ENCODE results near the gene BANK1. TPM values are rescaled to one million over a fixed set of nuclear protein-coding genes. Genes with fewer than 3 reads are reported as not detected.

The BANK1 gene
- polyA plus RNA-seq, 1 donor from 2014 or later = 599 TPM

- peaks cover 0 to 6% (median 3%) of the 10 kb centered on the region in 3 donors for H3K9me3 Mint-ChIP-seq
- H3K4me3 Mint-ChIP-seq = peak overlapping the region; percentile 87 to 99 (median 95)
- no peaks in the 10 kb centered on the region for H3K27me3 Mint-ChIP-seq
- peaks cover 24% of the 10 kb centered on the region for H3K36me3 Mint-ChIP-seq
- peak overlapping the region; percentile 27 to 98 (median 87) for H3K27ac Mint-ChIP-seq
- H3K4me1 Mint-ChIP-seq = peaks cover 27 to 37% (median 34%) of the 10 kb centered on the region in 3 donors
Observed at GRCh38 chr4:101791182-101791558, 640 bp downstream of the BANK1 start.

- H3K9me3 Mint-ChIP-seq = peaks cover 0 to 1% (median 0%) of the 10 kb centered on the region in 3 donors
- H3K4me3 Mint-ChIP-seq = peak overlapping the region; percentile 87 to 99 (median 95)
- peaks cover 23% of the 10 kb centered on the region for H3K36me3 Mint-ChIP-seq
- no peaks in the 10 kb centered on the region for H3K27me3 Mint-ChIP-seq
- peaks cover 37 to 42% (median 40%) of the 10 kb centered on the region in 3 donors for H3K4me1 Mint-ChIP-seq
- peak overlapping the region; percentile 72 to 96 (median 94) for H3K27ac Mint-ChIP-seq
Observed at GRCh38 chr4:101792056-101792590, 1.6 kb downstream of the BANK1 start.

DNA sequence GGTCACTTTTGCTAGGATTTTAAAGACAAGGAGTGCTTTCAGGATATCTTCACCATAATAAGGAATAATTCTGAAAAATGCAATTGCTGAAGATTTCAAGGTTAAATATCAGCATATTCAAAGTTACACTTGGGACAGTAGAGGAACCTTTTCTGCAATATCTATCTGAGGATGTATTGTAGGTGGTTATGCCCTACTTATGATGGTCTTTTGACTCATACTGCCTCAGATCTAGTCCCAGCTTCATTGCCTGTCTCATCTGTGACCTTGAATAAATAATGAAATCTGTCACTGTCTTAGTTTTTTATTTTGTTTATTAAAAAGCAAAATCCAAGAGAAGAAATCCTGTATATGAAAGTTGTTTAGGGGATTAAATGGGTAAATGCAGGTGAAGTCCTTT lies 2.9 kb downstream of the BANK1 start:
- Mint-ChIP-seq H3K27ac (peak overlapping the region; percentile 79 to 96 (median 82)), H3K4me1 (peaks cover 44 to 50% (median 47%) of the 10 kb centered on the region in 3 donors), H3K4me3 (peak overlapping the region; percentile 87 to 99 (median 95)), H3K36me3 (peaks cover 29% of the 10 kb centered on the region), H3K27me3 (no peaks in the 10 kb centered on the region), H3K9me3 (peaks cover 0 to 4% (median 0%) of the 10 kb centered on the region in 3 donors)

- H3K9me3 Mint-ChIP-seq = peaks cover 0 to 4% (median 0%) of the 10 kb centered on the region in 3 donors
- peak overlapping the region; percentile 87 to 99 (median 95) for H3K4me3 Mint-ChIP-seq
- H3K4me1 Mint-ChIP-seq = peaks cover 41 to 47% (median 46%) of the 10 kb centered on the region in 3 donors
- H3K27ac Mint-ChIP-seq = peak overlapping the region; percentile 69 to 96 (median 85)
- peaks cover 32% of the 10 kb centered on the region for H3K36me3 Mint-ChIP-seq
- H3K27me3 Mint-ChIP-seq = no peaks in the 10 kb centered on the region
Observed at GRCh38 chr4:101794806-101795205, 4.3 kb downstream of the BANK1 start.

- peak overlapping the region; percentile 69 to 98 (median 90) for H3K4me3 Mint-ChIP-seq
- H3K36me3 Mint-ChIP-seq = peaks cover 32% of the 10 kb centered on the region
- H3K27ac Mint-ChIP-seq = peak overlapping the region; percentile 69 to 96 (median 95)
- H3K4me1 Mint-ChIP-seq = peaks cover 42 to 49% (median 46%) of the 10 kb centered on the region in 3 donors
- H3K9me3 Mint-ChIP-seq = peaks cover 0 to 4% (median 3%) of the 10 kb centered on the region in 3 donors
- H3K27me3 Mint-ChIP-seq = no peaks in the 10 kb centered on the region
Observed at GRCh38 chr4:101795704-101796103, 5.2 kb downstream of the BANK1 start.

DNA sequence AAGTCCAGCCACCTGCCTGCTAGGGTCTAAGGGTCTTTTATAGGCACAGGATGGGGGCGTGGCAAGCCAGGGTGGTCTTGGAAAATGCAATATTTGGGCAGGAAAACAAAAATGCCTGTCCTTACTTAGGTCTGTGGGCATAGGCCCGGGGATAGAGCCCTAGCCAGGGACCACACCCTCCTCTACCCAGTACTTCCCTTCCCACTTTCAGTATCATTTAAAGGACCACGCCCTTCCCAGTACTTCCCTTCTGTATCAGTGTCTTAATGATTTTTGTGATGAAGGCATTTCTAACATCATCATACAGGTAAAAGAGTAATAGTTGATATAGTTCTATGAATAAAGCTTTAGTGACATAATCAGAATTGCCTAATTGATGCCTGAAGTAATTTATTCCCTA lies 11.4 kb downstream of the BANK1 start:
- peaks cover 44 to 62% (median 53%) of the 10 kb centered on the region in 3 donors for H3K4me1 Mint-ChIP-seq

GRCh38 chr4:101806914-101807313 lies 16.4 kb downstream of the BANK1 start:
- H3K27ac Mint-ChIP-seq = peak overlapping the region; percentile 93 to 98 (median 96)
- peaks cover 33% of the 10 kb centered on the region for H3K36me3 Mint-ChIP-seq
- H3K4me1 Mint-ChIP-seq = peaks cover 53 to 74% (median 65%) of the 10 kb centered on the region in 3 donors

More for the DNA sequence above, 11.4 kb downstream of the BANK1 start:
- no peaks in the 10 kb centered on the region for H3K27me3 Mint-ChIP-seq
- H3K9me3 Mint-ChIP-seq = peaks cover 0 to 7% (median 4%) of the 10 kb centered on the region in 3 donors
- peak overlapping the region; percentile 80 to 94 (median 81) for H3K27ac Mint-ChIP-seq
- H3K4me3 Mint-ChIP-seq = peak overlapping the region; percentile 69 to 94 (median 86)
- H3K36me3 Mint-ChIP-seq = peaks cover 22% of the 10 kb centered on the region

DNA sequence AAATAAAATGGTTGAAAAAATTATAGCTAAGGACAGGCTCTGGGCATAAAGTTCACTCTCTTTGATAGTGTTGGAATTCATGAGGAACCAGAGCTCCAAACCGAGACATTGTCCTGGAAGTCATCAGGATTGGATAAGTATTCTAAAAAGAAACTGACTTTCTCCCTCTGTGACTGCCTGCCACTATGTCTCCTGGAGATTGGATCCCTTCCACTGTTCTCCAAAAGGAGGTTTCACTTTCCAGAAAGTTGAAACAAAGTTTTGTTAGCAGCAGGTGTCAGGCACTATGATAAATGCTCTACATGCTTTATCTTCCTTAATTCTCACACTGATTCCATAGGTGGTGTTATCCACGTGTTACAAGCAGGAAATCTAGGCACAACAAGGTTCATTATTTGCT lies 16.8 kb downstream of the BANK1 start:
- Mint-ChIP-seq H3K4me1 (peaks cover 50 to 70% (median 60%) of the 10 kb centered on the region in 3 donors), H3K4me3 (peak overlapping the region; percentile 73 to 90 (median 84)), H3K36me3 (peaks cover 32% of the 10 kb centered on the region), H3K27ac (peak overlapping the region; percentile 93 to 98 (median 96)), H3K27me3 (no peaks in the 10 kb centered on the region), H3K9me3 (peaks cover 0 to 3% (median 1%) of the 10 kb centered on the region in 3 donors)

More at GRCh38 chr4:101806914-101807313, 16.4 kb downstream of the BANK1 start:
- Mint-ChIP-seq H3K9me3 (peaks cover 0 to 3% (median 1%) of the 10 kb centered on the region in 3 donors), H3K27me3 (no peaks in the 10 kb centered on the region), H3K4me3 (peak overlapping the region; percentile 73 to 90 (median 84))

- Mint-ChIP-seq H3K27me3 (peaks cover 2% of the 10 kb centered on the region), H3K27ac (peak overlapping the region; percentile 77 to 99 (median 93)), H3K4me1 (peaks cover 35 to 50% (median 49%) of the 10 kb centered on the region in 3 donors), H3K9me3 (peaks cover 0 to 2% (median 0%) of the 10 kb centered on the region in 3 donors), H3K36me3 (peaks cover 30% of the 10 kb centered on the region), H3K4me3 (peak overlapping the region; percentile 87 to 96 (median 92))
Observed at GRCh38 chr4:101813604-101814003, 23.1 kb downstream of the BANK1 start.

DNA sequence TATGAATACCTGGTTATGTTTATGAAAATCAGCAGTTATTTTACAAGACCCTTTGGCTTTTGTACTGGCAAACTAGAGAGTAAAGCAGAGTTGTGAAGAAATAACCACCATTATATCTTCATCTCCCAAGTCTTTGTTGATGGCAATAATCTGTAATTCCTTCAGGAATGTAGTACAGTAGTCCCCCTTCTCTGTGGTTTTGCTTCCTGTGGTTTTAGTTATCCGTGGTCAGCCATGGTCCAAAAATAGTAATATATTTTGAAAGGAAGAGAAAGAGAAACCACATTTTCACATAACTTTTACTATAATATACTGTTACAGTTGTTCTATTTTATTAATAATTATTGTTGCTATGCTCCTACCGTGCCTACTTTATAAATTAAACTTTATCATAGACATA lies 27.8 kb downstream of the BANK1 start:
- H3K27me3 Mint-ChIP-seq = peaks cover 2% of the 10 kb centered on the region
- peak overlapping the region; percentile 44 to 90 (median 71) for H3K4me3 Mint-ChIP-seq
- peak overlapping the region; percentile 56 to 79 (median 78) for H3K27ac Mint-ChIP-seq
- H3K36me3 Mint-ChIP-seq = peaks cover 35% of the 10 kb centered on the region
- peaks cover 2 to 13% (median 2%) of the 10 kb centered on the region in 3 donors for H3K9me3 Mint-ChIP-seq
- peaks cover 47 to 64% (median 56%) of the 10 kb centered on the region in 3 donors for H3K4me1 Mint-ChIP-seq

- Mint-ChIP-seq H3K27ac (peak overlapping the region; percentile 1 to 79 (median 41)), H3K27me3 (no peaks in the 10 kb centered on the region), H3K4me3 (peak overlapping the region; percentile 18 to 82 (median 68)), H3K9me3 (peaks cover 0 to 13% (median 2%) of the 10 kb centered on the region in 3 donors), H3K36me3 (peaks cover 27% of the 10 kb centered on the region), H3K4me1 (peaks cover 50 to 71% (median 63%) of the 10 kb centered on the region in 3 donors)
Observed at GRCh38 chr4:101823864-101824263, 33.3 kb downstream of the BANK1 start.

GRCh38 chr4:101824500-101824899 lies 34.0 kb downstream of the BANK1 start:
- peak overlapping the region; percentile 18 to 82 (median 68) for H3K4me3 Mint-ChIP-seq
- peaks cover 0 to 13% (median 2%) of the 10 kb centered on the region in 3 donors for H3K9me3 Mint-ChIP-seq
- peaks cover 47 to 66% (median 58%) of the 10 kb centered on the region in 3 donors for H3K4me1 Mint-ChIP-seq
- peak overlapping the region in 2 of 3 donors; percentile 41 to 79 for H3K27ac Mint-ChIP-seq
- H3K27me3 Mint-ChIP-seq = no peaks in the 10 kb centered on the region
- H3K36me3 Mint-ChIP-seq = peaks cover 27% of the 10 kb centered on the region

DNA sequence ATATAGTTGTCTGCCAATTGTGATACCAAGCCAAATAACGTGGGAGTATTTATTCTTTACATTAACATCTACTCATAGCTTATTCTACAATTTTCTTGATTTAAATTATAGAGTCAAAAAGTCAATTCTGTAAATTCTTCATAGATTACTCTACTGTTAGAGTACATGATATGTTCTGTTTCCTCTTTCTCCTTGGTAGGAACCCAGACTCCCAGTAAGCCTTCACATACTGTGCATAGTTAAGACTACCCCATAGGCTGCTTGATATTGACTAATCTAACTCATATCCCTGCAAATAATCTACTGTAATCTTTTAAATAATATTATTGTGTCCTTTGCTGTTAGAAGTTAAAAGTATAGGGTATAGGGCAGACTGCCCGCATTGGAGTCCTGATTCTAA lies 35.4 kb downstream of the BANK1 start:
- peak overlapping the region in 3 of 4 donors; percentile 7 to 61 (median 55) for H3K4me3 Mint-ChIP-seq
- H3K36me3 Mint-ChIP-seq = peaks cover 20% of the 10 kb centered on the region
- H3K4me1 Mint-ChIP-seq = peaks cover 38 to 61% (median 48%) of the 10 kb centered on the region in 3 donors
- H3K27me3 Mint-ChIP-seq = no peaks in the 10 kb centered on the region
- H3K9me3 Mint-ChIP-seq = peaks cover 0 to 8% (median 2%) of the 10 kb centered on the region in 3 donors
- H3K27ac Mint-ChIP-seq = peak overlapping the region; percentile 15 to 80 (median 20)

DNA sequence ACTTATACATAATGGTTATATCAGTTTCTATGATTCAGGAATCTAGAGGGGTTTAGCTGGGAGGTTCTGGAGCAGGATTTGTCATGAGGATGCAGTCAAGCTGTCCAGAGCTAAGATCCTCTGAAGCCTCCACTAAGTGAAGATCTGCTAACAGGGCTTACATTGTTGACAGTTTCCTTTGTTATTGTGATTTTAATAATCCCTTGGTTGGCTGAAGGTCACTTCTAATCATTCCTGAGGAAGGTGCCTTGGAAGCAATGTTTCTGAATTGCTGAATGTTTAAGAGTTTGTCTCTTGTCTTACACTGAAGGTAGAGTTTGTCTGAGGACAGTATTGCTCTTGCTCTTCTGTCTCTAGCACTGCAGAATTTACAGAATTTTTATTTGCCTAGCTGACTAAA lies 41.3 kb downstream of the BANK1 start:
- Mint-ChIP-seq H3K27me3 (no peaks in the 10 kb centered on the region), H3K9me3 (no peaks in the 10 kb centered on the region), H3K4me1 (peaks cover 48 to 64% (median 49%) of the 10 kb centered on the region in 3 donors), H3K36me3 (peaks cover 19% of the 10 kb centered on the region), H3K27ac (peak overlapping the region in 2 of 3 donors; percentile 27 to 56), H3K4me3 (peak overlapping the region; percentile 54 to 89 (median 74))

DNA sequence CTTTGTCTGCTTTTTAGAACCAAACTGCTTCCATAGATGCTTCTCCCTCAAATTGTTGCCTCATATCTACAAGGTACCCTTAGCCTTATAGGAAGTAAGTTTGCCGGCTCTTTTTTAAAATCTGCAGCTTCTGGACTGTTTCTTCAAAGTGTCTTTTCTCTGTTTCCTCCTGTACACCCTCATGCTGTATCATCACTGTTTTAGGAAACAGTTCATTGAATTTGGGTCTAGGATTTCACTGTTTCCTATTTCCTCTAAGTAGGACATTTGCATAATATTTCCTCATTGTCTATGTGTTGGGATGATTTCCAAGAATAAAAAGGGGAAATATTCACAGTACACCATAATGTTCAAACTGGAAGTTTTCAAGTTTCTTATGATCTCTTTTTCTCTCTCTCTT lies 43.0 kb downstream of the BANK1 start:
- H3K9me3 Mint-ChIP-seq = no peaks in the 10 kb centered on the region
- peak overlapping the region; percentile 33 to 96 (median 84) for H3K27ac Mint-ChIP-seq
- H3K36me3 Mint-ChIP-seq = peaks cover 19% of the 10 kb centered on the region
- H3K27me3 Mint-ChIP-seq = no peaks in the 10 kb centered on the region
- peaks cover 54 to 63% (median 55%) of the 10 kb centered on the region in 3 donors for H3K4me1 Mint-ChIP-seq
- H3K4me3 Mint-ChIP-seq = peak overlapping the region; percentile 49 to 89 (median 70)

Measured in IgD-negative memory B cell (primary cell).